Activated CD4-positive, alpha-beta T cell treated with anti-CD3 and anti-CD28 coated beads, Interleukin-2, Interleukin-6, amounts not matched to agents 100 ng/mL and 50 ng/mL, durations not matched to agents 16 hours and 8 hours (primary cell): Measurements from ENCODE around the gene SLC35G3.
A peak's percentile ranks its signal among the peaks of the same experiment; 100 is the strongest.
"Not testable (repeated sequence)": the region's sequence is repeated elsewhere in the genome, so short reads cannot be mapped to it uniquely, and the experiment has no call there.

Source experiments
- DNase-seq: peaks from one replicate; pipeline ENCODE4 v3.0.0-alpha.2; 2020

The SLC35G3 gene

GRCh38 chr17:35194001-35194400, at the start of gene SLC35G3:
Gene SLC35G3, minus strand, starts transcription at chr17:35194393. Its CDS starts 86 bp downstream, at chr17:35194307.
- DNase-seq: not testable (repeated sequence)

GRCh38 chr17:35243561-35244340, 49.6 kb upstream of the SLC35G3 start:
- peak; percentile 66 for DNase-seq

- peak; percentile 96 for DNase-seq
These were observed 48.8 kb upstream of the SLC35G3 start, which contains the start of gene SLFN5 for GRCh38 chr17:35242805-35243560. Gene SLFN5, plus strand, starts transcription at chr17:35243072. Its CDS starts 15,619 bp downstream, at chr17:35258691.

- DNase-seq: peak; percentile 94
These were observed 48.1 kb upstream of the SLC35G3 start for GRCh38 chr17:35242158-35242804.

- peak; percentile 34 for DNase-seq
These were observed 47.3 kb upstream of the SLC35G3 start for GRCh38 chr17:35241520-35241919.

GRCh38 chr17:35240861-35241260, 46.7 kb upstream of the SLC35G3 start:
- no peak for DNase-seq

- no peak for DNase-seq
These were observed 45.6 kb upstream of the SLC35G3 start for GRCh38 chr17:35239823-35240222.

GRCh38 chr17:35238821-35239220, 44.6 kb upstream of the SLC35G3 start:
- peak; percentile 25 for DNase-seq

- no peak for DNase-seq
These were observed 42.6 kb upstream of the SLC35G3 start for GRCh38 chr17:35236821-35237220.

GRCh38 chr17:35235917-35236316, 41.7 kb upstream of the SLC35G3 start:
- DNase-seq: no peak

- DNase-seq: no peak
These were observed 41.1 kb upstream of the SLC35G3 start for GRCh38 chr17:35235289-35235688.

GRCh38 chr17:35234315-35234714, 40.1 kb upstream of the SLC35G3 start:
- DNase-seq: not testable (repeated sequence)

- no peak for DNase-seq
These were observed 35.4 kb upstream of the SLC35G3 start for GRCh38 chr17:35229638-35230037.

GRCh38 chr17:35227546-35227945, 33.4 kb upstream of the SLC35G3 start:
- no peak for DNase-seq

- no peak for DNase-seq
These were observed 30.2 kb upstream of the SLC35G3 start for GRCh38 chr17:35224436-35224835.

- no peak for DNase-seq
These were observed 28.3 kb upstream of the SLC35G3 start for GRCh38 chr17:35222452-35222851.

GRCh38 chr17:35218915-35219314, 24.7 kb upstream of the SLC35G3 start:
- peak; percentile 26 for DNase-seq

- DNase-seq: no peak
These were observed 22.9 kb upstream of the SLC35G3 start for GRCh38 chr17:35217107-35217506.

GRCh38 chr17:35214631-35215273, 20.6 kb upstream of the SLC35G3 start:
- peak; percentile 76 for DNase-seq

GRCh38 chr17:35214192-35214591, 20.0 kb upstream of the SLC35G3 start:
- peak; percentile 85 for DNase-seq

- DNase-seq: peak; percentile 20
These were observed 19.3 kb upstream of the SLC35G3 start for GRCh38 chr17:35213412-35213940.

- peak; percentile 39 for DNase-seq
These were observed 18.5 kb upstream of the SLC35G3 start for GRCh38 chr17:35212668-35213067.

- DNase-seq: no peak
These were observed 16.5 kb upstream of the SLC35G3 start for GRCh38 chr17:35210741-35211140.
